ENCODE data around the gene PPP1R3F.

- TF ChIP-seq CTCF (IDR thresholded peaks at IDR 0.05) (no peak), POLR2A (IDR thresholded peaks at IDR 0.05) (no peak), POLR2AphosphoS5 (IDR thresholded peaks at IDR 0.05) (no peak), EP300 (IDR thresholded peaks at IDR 0.05; ENCODE audit: low read depth) (no peak)
These were observed 41.9 kb upstream of the PPP1R3F start for GRCh38 chrX:49227726-49228125.

Measured in transverse colon (tissue), 4 donors.